Stimulated activated effector memory CD8-positive, alpha-beta T cell treated with anti-CD3 and anti-CD28 coated beads, Interleukin-12 subunit alpha, Interleukin-12 subunit beta, amount 100 ng/mL, for 72 hours (primary cell): ENCODE measurements around the gene ZNF396.
A peak's percentile ranks its signal among the peaks of the same experiment; 100 is the strongest.

Experiments
- ATAC-seq: fragments of 150-1000 bp; cut with Tn5 transposase; 2 replicates; pipeline ENCODE4 v1.10.0; 2021
- DNase-seq, 2 donors: peaks; one replicate each; pipeline ENCODE4 v3.0.0; 2021 to 2022; ENCODE audit warnings: low spot score in 2 of 2
- H3K27ac Mint-ChIP-seq: one replicate; pipeline ENCODE4 v1.8.0; 2022; ENCODE audit warnings: mild to moderate bottlenecking, mixed read lengths
- H3K36me3 Mint-ChIP-seq: one replicate; pipeline ENCODE4 v1.8.0; 2022; ENCODE audit warnings: mild to moderate bottlenecking, mixed read lengths
- H3K4me1 Mint-ChIP-seq: one replicate; pipeline ENCODE4 v1.8.0; 2022; ENCODE audit warnings: mixed read lengths
- H3K4me3 Mint-ChIP-seq: one replicate; pipeline ENCODE4 v1.8.0; 2022; ENCODE audit warnings: mild to moderate bottlenecking, mixed read lengths
- H3K9me3 Mint-ChIP-seq: one replicate; pipeline ENCODE4 v1.8.0; 2022; ENCODE audit warnings: mixed read lengths

The ZNF396 gene

DNA sequence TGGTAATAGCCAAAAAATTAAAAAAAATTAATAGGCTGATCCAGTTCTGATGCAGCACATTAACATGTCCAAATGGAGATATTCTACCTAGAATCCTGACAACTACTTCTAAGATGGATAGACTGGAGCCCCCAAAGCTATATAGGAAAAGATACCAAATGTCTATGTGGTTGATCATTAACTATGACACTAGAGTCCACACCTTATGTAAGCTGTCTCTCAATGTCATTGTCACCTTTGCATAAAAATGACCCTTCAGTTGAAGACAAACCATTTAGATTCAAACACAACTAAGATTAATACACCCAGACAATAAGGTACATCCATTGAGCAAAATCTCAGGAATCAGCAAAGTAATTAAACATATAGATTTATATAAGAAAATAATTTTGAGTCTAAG is 14.6 kb downstream of the ZNF396 start:
- Mint-ChIP-seq H3K27ac (no peak overlapping the region), H3K9me3 (no peaks in the 10 kb centered on the region), H3K4me1 (no peaks in the 10 kb centered on the region), H3K36me3 (no peaks in the 10 kb centered on the region), H3K4me3 (no peak overlapping the region)
- ATAC-seq (no peak), DNase-seq (no peak)

DNA sequence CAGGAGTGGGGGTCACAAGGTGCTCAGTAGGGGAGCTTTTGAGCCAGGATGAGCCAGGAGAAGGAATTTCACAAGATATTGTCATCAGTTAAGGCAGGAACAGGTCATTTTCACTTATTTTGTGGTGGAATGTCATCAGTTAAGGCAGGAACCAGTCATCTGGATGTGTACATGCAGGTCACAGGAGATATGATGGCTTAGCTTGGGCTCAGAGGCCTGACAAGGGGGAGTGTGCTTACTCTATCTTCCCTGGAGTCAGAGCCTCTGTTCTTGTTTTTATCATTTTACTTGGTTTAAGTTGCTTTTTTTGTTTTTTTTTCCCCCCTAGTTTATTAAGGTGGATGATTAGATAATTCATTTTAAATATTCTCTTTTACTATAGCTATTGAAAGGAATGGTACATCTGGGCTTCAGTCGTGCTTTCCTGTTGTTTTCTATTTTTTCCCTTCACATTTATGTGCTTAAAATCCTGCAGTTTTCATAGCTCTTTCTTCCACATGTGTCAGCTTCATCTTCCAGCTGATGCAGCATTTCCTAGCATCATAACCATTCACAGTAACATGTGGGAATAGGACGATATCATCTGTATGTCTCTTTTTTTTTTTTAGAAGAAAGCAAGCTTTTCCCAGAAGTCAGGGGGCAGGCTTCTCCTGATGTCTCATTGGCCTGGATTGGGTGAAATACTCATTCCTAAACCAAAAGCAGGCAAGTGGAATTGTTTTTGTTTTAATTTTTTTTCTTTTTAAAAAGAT is 15.4 kb downstream of the ZNF396 start:
- Mint-ChIP-seq H3K4me3 (no peak overlapping the region), H3K36me3 (no peaks in the 10 kb centered on the region), H3K27ac (no peak overlapping the region), H3K4me1 (no peaks in the 10 kb centered on the region), H3K9me3 (no peaks in the 10 kb centered on the region)
- DNase-seq (no peak), ATAC-seq (no peak)

DNA sequence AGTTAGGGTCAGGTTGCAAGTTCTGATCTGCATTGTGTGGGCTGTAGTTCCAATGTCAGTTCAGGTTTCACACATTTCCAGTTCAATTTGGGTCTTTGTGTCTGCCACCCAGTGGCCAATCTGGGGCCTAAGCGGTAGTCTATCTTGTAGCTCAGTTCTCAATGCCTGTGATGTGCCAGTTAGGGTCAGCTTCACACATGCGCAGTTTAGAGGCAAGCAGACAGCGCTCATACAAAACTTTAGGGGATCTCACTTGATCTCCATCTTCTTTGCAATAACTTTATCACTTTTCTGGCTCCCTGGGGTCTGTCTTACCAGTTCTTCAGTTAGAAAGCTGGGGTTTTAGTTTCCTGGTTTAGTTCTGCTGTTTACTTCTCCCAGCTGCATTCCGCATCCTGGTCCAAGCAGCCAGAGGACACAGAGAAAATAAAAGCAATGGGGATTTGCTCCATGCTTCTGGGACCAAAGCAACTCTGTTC is 22.0 kb downstream of the ZNF396 start:
- Mint-ChIP-seq H3K4me3 (no peak overlapping the region), H3K9me3 (peaks cover 6% of the 10 kb centered on the region), H3K27ac (no peak overlapping the region), H3K36me3 (no peaks in the 10 kb centered on the region), H3K4me1 (peaks cover 4% of the 10 kb centered on the region)
- ATAC-seq (peak; percentile 97), DNase-seq (peak in 1 of 2 donors; percentile 59)

DNA sequence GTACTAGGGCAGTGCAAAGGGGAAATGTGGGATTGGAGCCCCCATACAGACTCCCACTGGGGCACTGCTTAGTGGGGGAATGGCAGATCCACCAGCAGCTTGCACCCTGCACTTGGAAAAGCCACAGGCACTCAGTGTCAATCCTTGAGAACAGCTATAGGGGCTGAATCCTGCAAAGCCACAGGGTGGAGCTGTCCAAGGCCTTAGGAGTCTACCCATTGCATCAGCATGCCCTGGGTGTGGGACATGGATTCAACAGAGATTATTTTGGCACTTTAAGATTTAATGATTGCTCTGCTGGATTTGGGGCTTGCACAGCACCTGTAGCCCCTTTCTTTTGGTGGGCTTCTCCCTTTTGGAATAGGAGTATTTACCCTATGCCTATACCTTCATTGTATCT is 24.4 kb downstream of the ZNF396 start:
- Mint-ChIP-seq H3K27ac (no peak overlapping the region), H3K4me3 (no peak overlapping the region), H3K4me1 (peaks cover 4% of the 10 kb centered on the region)

DNA sequence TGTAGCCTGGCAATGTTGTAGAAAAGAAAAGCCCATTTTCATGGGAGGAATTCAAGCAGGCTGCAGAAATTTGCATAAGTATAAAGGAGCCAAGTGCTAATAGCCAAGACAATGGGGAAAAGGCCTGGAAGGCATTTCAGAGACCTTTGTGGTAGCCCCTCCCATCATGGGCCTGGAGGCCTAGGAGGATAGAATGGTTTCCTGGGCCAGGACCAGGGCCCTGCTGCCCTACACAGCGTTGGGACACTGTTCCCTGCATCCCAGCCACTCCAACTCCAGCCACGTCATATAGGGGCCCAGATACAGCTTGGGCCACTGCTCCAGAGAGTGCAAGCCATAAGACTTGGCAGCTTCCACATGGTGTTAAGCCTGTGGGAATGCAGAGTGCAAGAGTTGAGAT is 24.9 kb downstream of the ZNF396 start:
- DNase-seq (no peak), ATAC-seq (no peak)
- H3K4me3 Mint-ChIP-seq: no peak overlapping the region
- H3K4me1 Mint-ChIP-seq: peaks cover 4% of the 10 kb centered on the region
- H3K27ac Mint-ChIP-seq: no peak overlapping the region
- no peaks in the 10 kb centered on the region for H3K36me3 Mint-ChIP-seq
- H3K9me3 Mint-ChIP-seq: peaks cover 6% of the 10 kb centered on the region

More for the DNA sequence above, 24.4 kb downstream of the ZNF396 start:
- DNase-seq (peak in 1 of 2 donors; percentile 22), ATAC-seq (no peak)
- Mint-ChIP-seq H3K9me3 (peaks cover 6% of the 10 kb centered on the region), H3K36me3 (no peaks in the 10 kb centered on the region)

DNA sequence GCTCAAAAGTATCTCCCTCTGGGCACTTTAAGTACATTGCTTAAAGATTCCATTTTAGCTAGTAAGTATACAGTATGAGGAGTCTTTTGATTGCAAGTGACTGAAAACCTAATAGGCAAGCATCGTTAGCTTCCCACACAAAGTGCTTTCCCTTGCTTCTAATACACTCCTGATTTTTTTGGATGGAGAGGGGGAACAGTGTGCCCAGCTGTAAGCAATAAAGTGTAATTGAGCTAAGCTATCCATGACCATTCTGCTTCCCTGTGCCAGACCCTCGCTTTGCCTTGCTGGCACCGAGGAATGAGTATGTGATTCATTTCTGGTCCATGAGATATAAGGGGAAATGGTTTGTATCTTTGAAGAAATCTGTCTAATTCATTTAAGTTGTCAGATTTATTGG is 29.1 kb downstream of the ZNF396 start:
- no peak for ATAC-seq
- Mint-ChIP-seq H3K9me3 (peaks cover 6% of the 10 kb centered on the region), H3K36me3 (peaks cover 17% of the 10 kb centered on the region), H3K27ac (no peak overlapping the region), H3K4me3 (no peak overlapping the region), H3K4me1 (peaks cover 22% of the 10 kb centered on the region)
- no peak for DNase-seq

DNA sequence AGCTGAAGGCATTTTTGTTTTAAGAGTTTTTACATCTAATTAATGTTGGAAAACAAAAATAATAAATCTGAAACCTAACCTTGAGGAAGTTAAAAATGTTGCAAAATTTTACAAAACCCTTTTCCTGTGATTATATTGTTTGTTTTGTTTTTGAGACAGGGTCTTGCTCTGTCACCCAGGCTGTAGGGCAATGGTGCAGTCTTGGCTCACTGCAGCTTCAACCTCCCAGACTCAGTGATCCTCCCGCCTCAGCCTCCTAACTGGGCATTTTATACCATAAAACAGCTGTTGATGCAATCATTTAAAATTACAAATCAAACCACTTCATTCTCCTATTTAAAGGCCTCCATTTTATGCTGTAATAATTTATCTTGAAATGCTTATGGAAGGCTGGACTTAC is 31.2 kb downstream of the ZNF396 start:
- Mint-ChIP-seq H3K9me3 (no peaks in the 10 kb centered on the region), H3K27ac (peak overlapping the region; percentile 99), H3K4me3 (peak overlapping the region; percentile 99), H3K4me1 (peaks cover 28% of the 10 kb centered on the region), H3K36me3 (peaks cover 32% of the 10 kb centered on the region)
- no peak for DNase-seq
- no peak for ATAC-seq

DNA sequence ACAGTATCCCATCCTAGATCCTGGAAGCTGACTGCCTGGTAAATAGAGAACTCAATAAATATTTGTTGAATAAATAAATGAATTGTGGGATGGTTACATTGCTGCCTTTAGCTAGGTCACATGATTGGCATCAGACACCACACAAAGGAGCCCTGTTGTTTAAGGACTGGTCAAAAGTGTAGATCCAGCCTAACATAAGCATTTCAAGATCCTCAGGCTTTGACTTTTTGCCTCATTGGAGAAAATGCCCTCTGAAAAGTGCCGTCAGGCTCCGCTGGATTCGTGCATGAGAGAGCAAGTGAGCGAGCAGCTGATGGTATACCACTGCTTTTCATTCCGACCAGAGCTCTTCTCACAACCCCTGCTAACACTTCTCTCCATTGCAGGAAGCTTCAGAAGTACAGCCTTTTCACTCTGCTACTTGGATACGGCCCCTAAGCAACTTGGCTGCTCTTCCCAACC is 31.6 kb downstream of the ZNF396 start:
- DNase-seq: no peak
- Mint-ChIP-seq H3K27ac (peak overlapping the region; percentile 99), H3K4me3 (peak overlapping the region; percentile 99)

DNA sequence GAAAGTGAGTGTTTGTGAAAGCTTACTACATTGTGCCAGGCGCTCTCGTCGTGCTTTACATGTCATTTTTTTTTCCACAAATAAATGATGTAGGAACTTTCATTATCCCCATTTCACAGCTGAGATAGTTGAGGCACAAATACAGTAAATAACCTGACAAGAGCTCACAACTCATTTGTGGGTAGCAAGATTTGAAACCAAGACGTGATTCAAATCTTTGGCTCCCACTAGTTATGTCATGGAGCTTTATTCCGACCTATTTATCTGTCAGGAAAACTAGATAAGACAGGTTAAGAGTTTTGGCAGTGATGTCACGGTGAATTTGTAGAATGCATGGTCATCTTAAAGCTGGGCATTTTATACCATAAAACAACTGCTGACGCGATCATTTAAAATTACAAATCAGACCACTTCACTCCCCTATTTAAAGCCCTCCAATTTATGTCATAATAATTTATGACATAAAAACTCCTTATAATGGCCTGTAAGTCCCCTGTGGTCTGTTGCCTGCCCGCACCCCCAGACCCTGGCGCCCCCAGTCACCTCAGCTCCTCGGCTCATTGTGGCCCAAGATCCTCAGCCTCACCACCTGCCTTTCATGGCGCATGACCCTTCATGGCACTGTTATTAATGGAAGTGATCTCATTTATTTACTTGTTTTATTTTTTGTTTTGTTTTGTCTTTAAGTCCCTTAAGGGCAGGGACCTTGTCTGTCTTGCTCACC is 32.2 kb downstream of the ZNF396 start:
- ATAC-seq (no peak), DNase-seq (no peak)
- Mint-ChIP-seq H3K9me3 (no peaks in the 10 kb centered on the region), H3K4me3 (peak overlapping the region; percentile 99), H3K36me3 (peaks cover 32% of the 10 kb centered on the region), H3K4me1 (peaks cover 33% of the 10 kb centered on the region), H3K27ac (peak overlapping the region; percentile 99)

More for the DNA sequence above, 31.6 kb downstream of the ZNF396 start:
- Mint-ChIP-seq H3K4me1 (peaks cover 28% of the 10 kb centered on the region), H3K36me3 (peaks cover 32% of the 10 kb centered on the region), H3K9me3 (no peaks in the 10 kb centered on the region)
- no peak for ATAC-seq

DNA sequence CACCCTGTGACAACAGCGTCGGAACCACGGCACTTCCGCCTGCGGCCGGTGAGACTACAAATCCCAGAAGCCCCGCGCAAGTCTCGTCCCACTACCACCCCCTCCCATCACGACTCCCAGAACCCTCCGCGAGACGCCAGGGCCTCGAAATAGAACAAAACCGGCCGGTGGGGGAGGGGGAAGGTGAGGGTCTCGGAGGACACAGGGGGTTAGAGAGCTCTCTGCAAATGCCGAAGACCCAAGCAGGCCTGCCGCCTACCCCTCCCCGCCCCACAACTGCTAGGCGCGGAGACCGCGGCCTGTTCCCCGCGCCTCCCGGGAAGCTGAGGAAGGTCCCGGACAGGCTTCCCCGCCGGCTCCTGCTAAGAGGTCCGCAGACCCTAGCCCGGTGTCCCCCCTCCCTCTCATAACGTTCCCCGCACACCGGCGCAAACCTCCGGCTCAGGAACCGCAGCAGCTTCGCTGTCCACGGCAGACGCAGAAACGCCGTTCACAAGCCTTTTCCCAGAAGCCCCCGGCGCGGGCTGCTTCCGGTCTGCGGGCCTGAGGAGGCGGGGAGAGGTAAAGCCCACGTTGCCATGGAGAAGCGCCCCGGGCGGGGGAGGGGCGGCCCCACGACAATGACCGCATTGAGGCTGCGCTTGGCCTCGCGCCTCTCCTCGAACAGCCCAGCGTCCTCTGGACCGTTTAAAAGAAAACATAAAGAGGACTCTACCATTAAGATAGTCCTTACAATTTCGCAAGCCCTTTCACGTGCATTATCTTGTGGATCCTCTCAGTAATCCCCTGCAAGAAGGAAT is 33.0 kb downstream of the ZNF396 start, which contains the start of gene ZNF24:
TSS of gene ZNF24 (minus strand) at position 485 of the 800 bp plus-strand sequence. CDS start 3,770 bp downstream, outside the sequence.
- peak within 1 kb of the TSS; percentile 99 for H3K4me3 Mint-ChIP-seq
- DNase-seq (peak; percentile 86 to 96), ATAC-seq (peak; percentile 93)
- H3K4me1 Mint-ChIP-seq: peaks cover 41% of the 10 kb centered on the region
- H3K9me3 Mint-ChIP-seq: no peaks in the 10 kb centered on the region
- peak within 1 kb of the TSS; percentile 99 for H3K27ac Mint-ChIP-seq
- peaks cover 32% of the 10 kb centered on the region for H3K36me3 Mint-ChIP-seq

DNA sequence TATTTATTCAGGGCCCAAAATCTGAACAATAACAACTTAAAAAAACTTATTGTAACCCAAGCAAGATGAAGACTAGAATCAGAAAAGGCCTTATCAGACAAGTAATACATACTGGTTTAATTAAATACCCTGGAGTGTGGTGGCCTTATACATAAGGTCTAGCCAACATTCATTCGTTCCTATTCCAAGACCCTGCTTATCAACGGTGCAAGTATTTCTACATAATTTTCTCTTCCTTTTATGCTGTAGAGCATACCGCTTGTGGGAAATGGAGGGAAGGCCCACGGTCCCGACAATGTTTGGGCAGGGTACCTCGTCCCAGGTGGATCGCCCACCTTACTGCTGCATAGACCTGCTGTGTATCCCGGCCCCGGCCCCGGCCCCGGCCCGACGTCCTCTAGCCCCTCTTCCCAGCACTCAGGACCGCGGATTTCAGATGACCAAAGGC is 33.6 kb downstream of the ZNF396 start:
- peak overlapping the region; percentile 99 for H3K4me3 Mint-ChIP-seq
- H3K36me3 Mint-ChIP-seq: peaks cover 32% of the 10 kb centered on the region
- H3K9me3 Mint-ChIP-seq: no peaks in the 10 kb centered on the region
- ATAC-seq (no peak), DNase-seq (no peak)
- peak overlapping the region; percentile 99 for H3K27ac Mint-ChIP-seq
- peaks cover 44% of the 10 kb centered on the region for H3K4me1 Mint-ChIP-seq

DNA sequence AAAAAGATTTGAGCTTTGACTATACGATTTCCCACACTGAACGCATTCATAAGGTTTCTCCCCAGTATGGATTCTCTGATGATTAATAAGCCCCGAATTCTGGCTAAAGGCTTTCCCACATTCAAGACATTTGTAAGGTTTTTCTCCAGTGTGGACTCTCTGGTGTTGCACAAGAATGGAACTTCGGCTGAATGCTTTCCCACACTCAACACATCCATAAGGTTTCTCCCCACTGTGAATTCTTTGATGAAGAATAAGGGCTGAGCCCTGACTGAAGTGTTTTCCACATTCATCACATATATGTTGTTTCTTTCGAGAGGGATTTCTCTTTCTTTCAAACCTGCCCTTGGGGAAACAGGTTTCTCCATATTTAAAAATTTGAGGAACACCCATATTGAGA is 39.9 kb downstream of the ZNF396 start:
- Mint-ChIP-seq H3K4me1 (peaks cover 26% of the 10 kb centered on the region), H3K27ac (peak overlapping the region; percentile 37), H3K4me3 (no peak overlapping the region), H3K9me3 (no peaks in the 10 kb centered on the region), H3K36me3 (peaks cover 10% of the 10 kb centered on the region)
- DNase-seq (no peak), ATAC-seq (no peak)

DNA sequence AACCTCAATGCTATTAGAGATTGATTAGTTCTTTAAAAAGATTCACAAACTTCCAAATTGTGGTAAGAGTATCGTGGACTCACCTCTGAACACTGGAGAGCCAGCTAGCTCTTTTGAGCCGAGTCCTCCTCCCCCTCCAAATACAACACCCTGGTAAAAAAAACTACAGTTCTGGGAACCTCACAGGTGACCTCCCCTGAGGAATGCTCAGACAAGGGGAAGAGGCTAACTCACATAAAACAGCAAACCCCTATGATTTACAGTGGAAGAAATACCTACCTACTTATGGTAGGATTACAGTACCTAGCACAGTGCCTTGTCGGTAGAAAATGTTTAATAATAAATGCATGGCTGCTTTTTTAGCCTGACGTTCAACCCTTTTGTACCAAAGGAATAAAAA is 41.3 kb downstream of the ZNF396 start:
- no peak for DNase-seq
- Mint-ChIP-seq H3K9me3 (no peaks in the 10 kb centered on the region), H3K36me3 (no peaks in the 10 kb centered on the region), H3K4me3 (no peak overlapping the region), H3K27ac (no peak overlapping the region), H3K4me1 (peaks cover 25% of the 10 kb centered on the region)
- no peak for ATAC-seq

DNA sequence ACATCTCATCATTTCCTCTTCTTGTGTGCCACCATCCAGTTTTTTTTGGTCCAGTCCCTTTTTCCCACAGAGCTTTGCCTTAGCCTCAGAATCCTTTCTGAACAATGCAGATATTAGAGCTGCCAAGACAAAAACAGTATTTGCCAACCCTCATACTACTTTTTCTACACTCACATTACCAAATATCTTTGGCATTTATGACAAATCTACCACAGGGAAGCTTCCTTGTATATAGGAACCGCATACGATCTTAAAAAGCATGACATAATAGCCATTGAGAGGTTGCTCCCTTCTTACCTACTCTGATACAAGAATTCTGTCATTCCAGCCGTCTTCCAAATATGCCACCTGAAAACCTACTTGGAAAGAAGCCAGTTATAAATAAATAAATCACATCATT is 42.3 kb downstream of the ZNF396 start:
- H3K4me3 Mint-ChIP-seq: no peak overlapping the region
- H3K36me3 Mint-ChIP-seq: no peaks in the 10 kb centered on the region
- no peak overlapping the region for H3K27ac Mint-ChIP-seq
- peaks cover 19% of the 10 kb centered on the region for H3K4me1 Mint-ChIP-seq
- no peaks in the 10 kb centered on the region for H3K9me3 Mint-ChIP-seq
- no peak for ATAC-seq
- no peak for DNase-seq

DNA sequence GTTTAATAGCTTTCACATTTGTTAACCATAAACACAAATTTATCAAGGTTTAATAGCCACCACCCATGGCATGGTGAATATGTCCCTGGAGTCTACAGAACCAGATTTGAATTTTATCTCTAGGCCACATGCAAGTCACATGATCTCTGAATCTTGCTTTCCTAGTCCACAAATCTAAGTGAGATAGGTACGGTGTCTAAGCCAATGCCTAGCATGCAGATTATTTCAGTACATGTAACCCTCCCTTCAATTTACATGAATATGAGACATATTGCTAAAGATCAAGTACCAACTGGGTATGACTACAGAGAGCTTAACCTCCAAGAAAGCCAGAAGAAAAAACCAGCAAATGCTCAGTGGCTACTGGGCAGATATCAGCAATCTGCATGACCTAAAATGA is 42.9 kb downstream of the ZNF396 start:
- no peak for DNase-seq
- H3K27ac Mint-ChIP-seq: no peak overlapping the region
- no peaks in the 10 kb centered on the region for H3K9me3 Mint-ChIP-seq
- ATAC-seq: no peak
- H3K4me3 Mint-ChIP-seq: no peak overlapping the region
- peaks cover 13% of the 10 kb centered on the region for H3K4me1 Mint-ChIP-seq
- no peaks in the 10 kb centered on the region for H3K36me3 Mint-ChIP-seq
